H1 (cell line): ENCODE data around the gene SYNPR. TPM values are rescaled to one million over a fixed set of nuclear protein-coding genes. Genes with fewer than 3 reads are reported as not detected.

Source experiments
- CTCF ChIA-PET: fragments of 300-600 bp; sonication (Branson Sonifier 250); formaldehyde crosslinking; loops from one replicate; lab custom pipeline; 2021; ENCODE audit not compliant: partially characterized antibody; lab: Charles Lee
- POLR2A ChIA-PET: fragments of 300-600 bp; sonication (Branson Sonifier 250); formaldehyde crosslinking; loops from one replicate; lab custom pipeline; 2021; ENCODE audit warnings: inconsistent platforms; ENCODE audit not compliant: partially characterized antibody; lab: Charles Lee
- DNase-seq, 2 experiments: peaks; one replicate each; pipeline versions ENCODE4 v3.0.0 to v3.0.0-alpha.2; 2010 to 2022; ENCODE audit warnings: low spot score in 2 of 2, low read depth in 1 of 2, mixed read lengths in 1 of 2
- FAIRE-seq: peaks from 2 replicates; lab custom pipeline; 2011; peaks lifted over from hg19 to GRCh38; lab: Jason Lieb, UNC
- H2AFZ ChIP-seq: 2 replicates; pipeline ENCODE4 v1.8.1; 2012; ENCODE audit warnings: low read length, inconsistent platforms
- H2AK5ac ChIP-seq: 2 replicates; pipeline ENCODE4 v1.6.1; 2013; ENCODE audit warnings: low read depth, low read length
- H2BK120ac ChIP-seq: replicated peaks from 2 replicates; pipeline ENCODE3; 2013; ENCODE audit warnings: low read depth, low read length, inconsistent platforms
- H2BK12ac ChIP-seq: 2 replicates; pipeline ENCODE4 v1.6.1; 2013; ENCODE audit warnings: low read depth, low read length
- H2BK15ac ChIP-seq: 2 replicates; pipeline ENCODE4 v1.6.1; 2013; ENCODE audit warnings: low read length
- H2BK20ac ChIP-seq: 2 replicates; pipeline ENCODE4 v1.6.1; 2013; ENCODE audit warnings: low read length
- H2BK5ac ChIP-seq: 2 replicates; pipeline ENCODE4 v1.6.1; 2013; ENCODE audit warnings: low read depth, low read length
- H3K14ac ChIP-seq: 2 replicates; pipeline ENCODE4 v1.6.1; 2013; ENCODE audit warnings: inconsistent platforms; ENCODE audit not compliant: insufficient read length
- H3K18ac ChIP-seq: 2 replicates; pipeline ENCODE4 v1.6.1; 2013; ENCODE audit warnings: low read length; ENCODE audit errors: extremely low read depth
- H3K23ac ChIP-seq: 2 replicates; pipeline ENCODE4 v1.6.1; 2013; ENCODE audit warnings: inconsistent platforms; ENCODE audit not compliant: insufficient read length
- H3K23me2 ChIP-seq: 2 replicates; pipeline ENCODE4 v1.6.1; 2013; ENCODE audit warnings: low read depth, low read length
- H3K27ac ChIP-seq: 2 replicates; pipeline ENCODE4 v1.6.1; 2011; ENCODE audit warnings: low read depth, low read length, inconsistent platforms
- H3K27me3 ChIP-seq, 4 experiments: replicated peaks in 1 of 4; 1 replicate in 1 of 4; 2 replicates in 3 of 4; pipeline versions ENCODE4 v1.6.1 to v1.8.1; 2011 to 2013; ENCODE audit warnings: low read length in 3 of 4, mild to moderate bottlenecking in 3 of 4, inconsistent platforms in 2 of 4, mixed read lengths in 2 of 4, moderate library complexity in 1 of 4; ENCODE audit not compliant: control insufficient read depth in 3 of 4, insufficient read depth in 3 of 4; ENCODE audit errors: extremely low read depth in 1 of 4
- H3K36me3 ChIP-seq, 4 experiments: 2 replicates each; pipeline versions ENCODE4 v1.6.1 to v1.8.1; 2011 to 2013; ENCODE audit warnings: mild to moderate bottlenecking in 4 of 4, low read length in 3 of 4, moderate library complexity in 2 of 4, control low read depth in 1 of 4, inconsistent platforms in 1 of 4; ENCODE audit not compliant: insufficient read depth in 4 of 4, control insufficient read depth in 2 of 4
- H3K4ac ChIP-seq: replicated peaks from 2 replicates; pipeline ENCODE3; 2013; ENCODE audit warnings: low read length, low read depth, mixed read lengths, inconsistent platforms; ENCODE audit not compliant: insufficient read length
- H3K4me1 ChIP-seq, 4 experiments: replicated peaks in 1 of 4; 1 replicate in 1 of 4; 2 replicates in 3 of 4; pipeline versions ENCODE4 v1.6.1 to v1.8.1; 2011 to 2013; ENCODE audit warnings: low read length in 3 of 4, inconsistent platforms in 2 of 4, mixed read lengths in 1 of 4; ENCODE audit not compliant: insufficient read depth in 4 of 4, control insufficient read depth in 3 of 4
- H3K4me2 ChIP-seq, 2 experiments: 2 replicates each; pipeline versions ENCODE4 v1.6.1 to v1.8.1; 2011 to 2013; ENCODE audit warnings: low read depth in 2 of 2, low read length in 2 of 2, control low read depth in 1 of 2, inconsistent platforms in 1 of 2, mild to moderate bottlenecking in 1 of 2; ENCODE audit not compliant: insufficient read depth in 1 of 2
- H3K4me3 ChIP-seq, 4 experiments: fragments of 200-600, 300-600 bp in 1 of 4; sonication (generic), shearing (Covaris generic), sonication (Bioruptor Twin) in 1 of 4; 2 replicates each; pipeline versions ENCODE4 v1.5.1 to v1.8.1; 2011 to 2016; ENCODE audit warnings: low read length in 4 of 4, low read depth in 3 of 4, control low read depth in 2 of 4, inconsistent platforms in 2 of 4, mild to moderate bottlenecking in 2 of 4, mixed read lengths in 1 of 4, moderate library complexity in 1 of 4; ENCODE audit not compliant: insufficient read depth in 2 of 4; ENCODE audit errors: extremely low read depth in 1 of 4
- H3K56ac ChIP-seq: replicated peaks from 2 replicates; pipeline ENCODE3; 2013; ENCODE audit warnings: low read depth, mild to moderate bottlenecking, mixed read lengths, low read length, inconsistent platforms; ENCODE audit not compliant: insufficient read length
- H3K79me1 ChIP-seq: 2 replicates; pipeline ENCODE4 v1.6.1; 2013; ENCODE audit warnings: low read depth, low read length, control low read depth
- H3K79me2 ChIP-seq, 2 experiments: 2 replicates each; pipeline versions ENCODE4 v1.6.1 to v1.8.1; 2012 to 2013; ENCODE audit warnings: low read length in 2 of 2, mild to moderate bottlenecking in 2 of 2, inconsistent platforms in 1 of 2; ENCODE audit not compliant: insufficient read depth in 2 of 2, control insufficient read depth in 1 of 2
- H3K9ac ChIP-seq, 4 experiments: replicated peaks in 1 of 4; 1 replicate in 1 of 4; 2 replicates in 3 of 4; pipeline versions ENCODE4 v1.6.1 to v1.8.1; 2011 to 2013; ENCODE audit warnings: low read depth in 3 of 4, low read length in 3 of 4, control low read depth in 2 of 4, mild to moderate bottlenecking in 2 of 4, moderate library complexity in 2 of 4, inconsistent platforms in 1 of 4; ENCODE audit errors: extremely low read depth in 1 of 4
- H3K9me3 ChIP-seq, 2 experiments: 2 replicates each; pipeline versions ENCODE4 v1.6.1 to v1.8.1; 2012 to 2013; ENCODE audit warnings: mild to moderate bottlenecking in 2 of 2, moderate library complexity in 2 of 2, control low read depth in 1 of 2, inconsistent platforms in 1 of 2, low read depth in 1 of 2, low read length in 1 of 2, mixed read lengths in 1 of 2; ENCODE audit not compliant: insufficient read depth in 2 of 2
- H4K20me1 ChIP-seq, 2 experiments: replicated peaks in 1 of 2; 2 replicates each; pipeline versions ENCODE3 to v1.8.1; 2011 to 2013; ENCODE audit warnings: inconsistent platforms in 2 of 2, low read length in 2 of 2, mild to moderate bottlenecking in 1 of 2; ENCODE audit not compliant: insufficient read depth in 2 of 2, control insufficient read depth in 1 of 2
- H4K5ac ChIP-seq: 2 replicates; pipeline ENCODE4 v1.6.1; 2013; ENCODE audit warnings: low read length, low read depth, mixed read lengths, inconsistent platforms; ENCODE audit not compliant: insufficient read length
- H4K8ac ChIP-seq: 2 replicates; pipeline ENCODE4 v1.8.0; 2013; ENCODE audit warnings: mild to moderate bottlenecking, moderate library complexity, low read length, inconsistent platforms; ENCODE audit not compliant: insufficient read depth; ENCODE audit errors: extremely low read depth
- H4K91ac ChIP-seq: replicated peaks from 2 replicates; pipeline ENCODE3; 2013; ENCODE audit warnings: low read length, mixed read lengths, inconsistent platforms; ENCODE audit not compliant: insufficient read length
- BACH1 ChIP-seq: IDR thresholded peaks from 2 replicates; pipeline ENCODE4 v1.6.1; 2012; ENCODE audit warnings: low read length, improper control_type of control experiment
- BCL11A ChIP-seq, 2 experiments: IDR thresholded peaks; one replicate each; pipeline ENCODE4 v1.6.1; 2011; ENCODE audit warnings: low read depth in 2 of 2, low read length in 2 of 2, mild to moderate bottlenecking in 2 of 2
- E2F6 ChIP-seq: IDR thresholded peaks from 2 replicates; pipeline ENCODE4 v1.6.1; 2012; ENCODE audit warnings: inconsistent platforms
- EZH2 ChIP-seq: fragments of 200-600 bp; sonication (generic); IDR thresholded peaks from 2 replicates; pipeline ENCODE4 v1.7.1; 2012; ENCODE audit warnings: low read depth, mild to moderate bottlenecking, moderate library complexity, low read length, inconsistent platforms; ENCODE audit not compliant: severe bottlenecking
- GABPA ChIP-seq: IDR thresholded peaks from 2 replicates; pipeline ENCODE4 v1.6.1; 2011; ENCODE audit warnings: mild to moderate bottlenecking, low read length, moderate library complexity, borderline replicate concordance; ENCODE audit not compliant: insufficient read depth
- JUN ChIP-seq: IDR thresholded peaks from 2 replicates; pipeline ENCODE4 v1.6.1; 2011; ENCODE audit warnings: low read depth, mild to moderate bottlenecking, improper control_type of control experiment, low read length
- RBBP5 ChIP-seq: IDR thresholded peaks from 2 replicates; pipeline ENCODE4 v1.7.1; 2012; ENCODE audit warnings: low read depth, mild to moderate bottlenecking, inconsistent platforms, low read length, moderate library complexity, borderline replicate concordance
- SIN3A ChIP-seq, 2 experiments: IDR thresholded peaks in 1 of 2; conservative IDR thresholded peaks in 1 of 2; 2 replicates each; pipeline ENCODE4 v1.6.1; 2011 to 2012; ENCODE audit warnings: low read length in 2 of 2, improper control_type of control experiment in 1 of 2, low read depth in 1 of 2, mild to moderate bottlenecking in 1 of 2
- SUZ12 ChIP-seq: fragments of 200-600 bp; sonication (generic); IDR thresholded peaks from 2 replicates; pipeline ENCODE4 v1.6.1; 2012; ENCODE audit warnings: mild to moderate bottlenecking, inconsistent platforms, low read length, moderate library complexity, mixed read lengths
- TAF7 ChIP-seq: optimal IDR thresholded peaks from 2 replicates; pipeline ENCODE3; 2011; ENCODE audit warnings: low read depth, mild to moderate bottlenecking, inconsistent platforms, low read length, moderate library complexity, borderline replicate concordance
- TCF12 ChIP-seq: IDR thresholded peaks from 2 replicates; pipeline ENCODE4 v1.6.1; 2011; ENCODE audit warnings: low read depth, mild to moderate bottlenecking, low read length
- WGBS, 2 experiments: shearing (Covaris generic) in 1 of 2; methylation state at CpG; one replicate each; pipeline versions ENCODE4 v1.1.6 to v1.1.7; 2013 to 2015; ENCODE audit warnings: low lambda C conversion rate in 2 of 2, mixed read lengths in 2 of 2, inconsistent platforms in 1 of 2, low coverage in 1 of 2, missing lambda C conversion rate in 1 of 2; ENCODE audit not compliant: insufficient replicate concordance in 2 of 2, insufficient coverage in 1 of 2, insufficient read length in 1 of 2; ENCODE audit errors: extremely low coverage in 1 of 2, missing lambda C conversion rate in 1 of 2; 5-methylcytosine and 5-hydroxymethylcytosine counted together
- polyA plus RNA-seq, 7 experiments: library from polyadenylated mRNA; depleted of rRNA in 3 of 7; stranded (reverse) in 5 of 7; unstranded in 2 of 7; fragments of >200 nt in 5 of 7; fragments of 200-250 nt in 2 of 7; gene quantifications; 1 replicate in 5 of 7; 2 replicates in 1 of 7; 4 replicates in 1 of 7; pipeline versions ENCODE4 v1.2.1 to v1.2.3, GENCODE V29; 2011 to 2013; ENCODE audit warnings: missing spikeins in 2 of 7, mixed read lengths in 2 of 7
- total RNA-seq: library from RNA; stranded (reverse); fragmentation: NEBNext Ultra II Directional; extraction: Animal tissue kit (Norgen Biotek cat#: 25700); gene quantifications from 2 replicates; pipeline ENCODE4 v1.2.1, GENCODE V29; 2021

Gene SYNPR
- total and polyA plus RNA-seq, 2 of the 8 experiments (the other 6 are each of a cell fraction or from before 2014, with no cell fraction given) = 0.39 to 0.99 TPM

GRCh38 chr3:63441262-63441661 is 163.2 kb downstream of the SYNPR start:
- no peak overlapping the region for H4K5ac ChIP-seq
- H2BK5ac ChIP-seq = no peak overlapping the region
- no peak overlapping the region for H2BK12ac ChIP-seq
- no peak overlapping the region for H3K14ac ChIP-seq
- H2BK15ac ChIP-seq = no peak overlapping the region
- no peak overlapping the region for H3K9ac ChIP-seq
- no peaks in the 10 kb centered on the region for H4K20me1 ChIP-seq
- no peak overlapping the region for H2AK5ac ChIP-seq
- DNase-seq (no peak), FAIRE-seq (no peak)
- H4K91ac ChIP-seq = no peak overlapping the region
- no peaks in the 10 kb centered on the region for H3K9me3 ChIP-seq
- H4K8ac ChIP-seq = no peak overlapping the region
- H3K18ac ChIP-seq = no peak overlapping the region
- H3K23me2 ChIP-seq = no peaks in the 10 kb centered on the region; the same call in 1 of the 2 replicates
- H3K79me1 ChIP-seq = no peaks in the 10 kb centered on the region
- 87% methylated on average over 2 of the region's 2 CpGs; no CpG with 5 or more reads in 1 of the 2 experiments for WGBS, 2 experiments
- H3K27me3 ChIP-seq = no peaks in the 10 kb centered on the region
- no peak overlapping the region for H3K56ac ChIP-seq
- H3K27ac ChIP-seq = no peak overlapping the region
- no peak overlapping the region for H3K4ac ChIP-seq
- H3K4me1 ChIP-seq = peaks cover 4 to 23% (median 15%) of the 10 kb centered on the region in 4 experiments
- H2AFZ ChIP-seq = no peak overlapping the region
- TF ChIP-seq TAF7 (no peak), JUN (no peak), EZH2 (no peak), SIN3A (conservative IDR thresholded peaks at IDR 0.05 in 1 of 2, IDR thresholded peaks at IDR 0.05 in 1 of 2; ENCODE audit: low read depth in 1 of 2, low read length in 2 of 2) (no peak), E2F6 (no peak), BACH1 (no peak), RBBP5 (no peak), GABPA (no peak), BCL11A (IDR thresholded peaks at IDR 0.05; ENCODE audit: low read depth in 2 of 2, low read length in 2 of 2) (no peak), TCF12 (no peak), SUZ12 (no peak)
- POLR2A ChIA-PET = no interaction called here
- no peaks in the 10 kb centered on the region for H3K79me2 ChIP-seq
- H2BK120ac ChIP-seq = no peak overlapping the region
- CTCF ChIA-PET = interaction anchor here (5.4 kb wide), 1 partner anchor 8 kb away, joined by 27 read pairs; no protein-coding TSS in a partner anchor
- H2BK20ac ChIP-seq = no peak overlapping the region
- H3K4me2 ChIP-seq = no peak overlapping the region; a peak in 1 of 4 replicates
- H3K36me3 ChIP-seq = no peaks in the 10 kb centered on the region
- no peak overlapping the region for H3K4me3 ChIP-seq
- H3K23ac ChIP-seq = no peak overlapping the region
